Femur (tissue), 1 donor: ENCODE measurements around the gene NCKAP5.
"Not testable (repeated sequence)": the region's sequence is repeated elsewhere in the genome, so short reads cannot be mapped to it uniquely, and the experiment has no call there.

ENCODE experiments used
- DNase-seq: peaks from one replicate; pipeline ENCODE4 v3.0.0-alpha.2; 2017

NCKAP5 gene

GRCh38 chr2:132849118-132849517, 719.1 kb downstream of the NCKAP5 start:
- no peak for DNase-seq

GRCh38 chr2:132845339-132845738, 722.9 kb downstream of the NCKAP5 start:
- DNase-seq, result no peak

- no peak for DNase-seq
Measured at GRCh38 chr2:132844585-132844984, 723.7 kb downstream of the NCKAP5 start.

- no peak for DNase-seq
Measured at GRCh38 chr2:132837769-132838168, 730.5 kb downstream of the NCKAP5 start.

- no peak for DNase-seq
Measured at GRCh38 chr2:132830321-132830827, 737.9 kb downstream of the NCKAP5 start.

- DNase-seq, result no peak
Measured at GRCh38 chr2:132825601-132826000, 742.7 kb downstream of the NCKAP5 start.

- no peak for DNase-seq
Measured at GRCh38 chr2:132824716-132825115, 743.5 kb downstream of the NCKAP5 start.

- DNase-seq, result no peak
Measured at GRCh38 chr2:132816234-132816633, 752.0 kb downstream of the NCKAP5 start.

GRCh38 chr2:132815516-132815915, 752.7 kb downstream of the NCKAP5 start:
- no peak for DNase-seq

GRCh38 chr2:132814651-132815050, 753.6 kb downstream of the NCKAP5 start:
- DNase-seq, result no peak

GRCh38 chr2:132813422-132813821, 754.8 kb downstream of the NCKAP5 start:
- no peak for DNase-seq

GRCh38 chr2:132811148-132811915, 756.9 kb downstream of the NCKAP5 start:
- no peak for DNase-seq

- DNase-seq, result not testable (repeated sequence)
Measured at GRCh38 chr2:132809962-132810361, 758.3 kb downstream of the NCKAP5 start.

- peak; percentile 55 for DNase-seq
Measured at GRCh38 chr2:132804051-132804450, 764.2 kb downstream of the NCKAP5 start.

GRCh38 chr2:132798341-132798740, 769.9 kb downstream of the NCKAP5 start:
- DNase-seq, result no peak

- DNase-seq, result no peak
Measured at GRCh38 chr2:132797556-132797955, 770.7 kb downstream of the NCKAP5 start.

- no peak for DNase-seq
Measured at GRCh38 chr2:132797071-132797470, 771.2 kb downstream of the NCKAP5 start.

- no peak for DNase-seq
Measured at GRCh38 chr2:132795220-132795619, 773.0 kb downstream of the NCKAP5 start.

- DNase-seq, result no peak
Measured at GRCh38 chr2:132793532-132793931, 774.7 kb downstream of the NCKAP5 start.

- DNase-seq, result peak; percentile 38
Measured at GRCh38 chr2:132790207-132790785, 778.0 kb downstream of the NCKAP5 start.

GRCh38 chr2:132789066-132789465, 779.2 kb downstream of the NCKAP5 start:
- no peak for DNase-seq

- DNase-seq, result no peak
Measured at GRCh38 chr2:132788310-132788838, 779.9 kb downstream of the NCKAP5 start.

GRCh38 chr2:132783883-132784282, 784.4 kb downstream of the NCKAP5 start:
- DNase-seq, result no peak

- no peak for DNase-seq
Measured at GRCh38 chr2:132782176-132782783, 786.0 kb downstream of the NCKAP5 start.
